Panc1 (cell line): Measurements from ENCODE around the gene PTPN22. TPM values are rescaled to one million over a fixed set of nuclear protein-coding genes. Genes with fewer than 3 reads are reported as not detected.

Experiments
- ATAC-seq: fragments of 200-7000 bp; cut with Tn5 transposase; 2 replicates; pipeline ENCODE4 v1.9.1; 2020; ENCODE audit warnings: mild to moderate bottlenecking, moderate library complexity
- BruUV-seq: library from RNA; stranded (reverse); fragments of 400-500 nt; replicated peaks from 2 replicates; lab custom pipeline; 2021; lab: Mats Ljungman, UMichigan
- CTCF ChIA-PET: fragments of 300-600 bp; sonication (Branson Sonifier 250); formaldehyde crosslinking; loops from one replicate; lab custom pipeline; 2022; ENCODE audit warnings: antibody characterized with exemption; lab: Charles Lee
- POLR2A ChIA-PET: fragments of 300-600 bp; sonication (Branson Sonifier 250); formaldehyde crosslinking; loops from one replicate; lab custom pipeline; 2022; ENCODE audit warnings: antibody characterized with exemption; lab: Charles Lee
- DNase-seq: peaks from one replicate; pipeline ENCODE4 v3.0.0-alpha.2; 2010; ENCODE audit warnings: low read depth, low spot score
- H3K27ac ChIP-seq: 2 replicates; pipeline ENCODE4 v1.5.1; 2011; ENCODE audit warnings: mild to moderate bottlenecking, low read length, inconsistent platforms
- H3K27me3 ChIP-seq: fragments of 200-500 bp; sonication (Bioruptor generic); 2 replicates; pipeline ENCODE4 v1.6.0; 2014; ENCODE audit warnings: low read length, inconsistent platforms; ENCODE audit not compliant: control insufficient read depth, insufficient read depth
- H3K36me3 ChIP-seq: fragments of 200-500 bp; sonication (Bioruptor generic); 2 replicates; pipeline ENCODE4 v1.5.1; 2014; ENCODE audit warnings: inconsistent platforms, mild to moderate bottlenecking, low read length, moderate library complexity; ENCODE audit not compliant: control insufficient read depth, insufficient read depth
- H3K4me1 ChIP-seq: 2 replicates; pipeline ENCODE4 v1.5.1; 2011; ENCODE audit warnings: inconsistent platforms, mild to moderate bottlenecking, low read length, moderate library complexity; ENCODE audit not compliant: control insufficient read depth, insufficient read depth
- H3K4me3 ChIP-seq, 2 experiments: 2 replicates each; pipeline ENCODE4 v1.5.1; 2011 to 2012; ENCODE audit warnings: low read depth in 2 of 2, low read length in 2 of 2, mild to moderate bottlenecking in 2 of 2, inconsistent platforms in 1 of 2, moderate library complexity in 1 of 2
- H3K9me3 ChIP-seq: fragments of 200-500 bp; sonication (Bioruptor generic); 2 replicates; pipeline ENCODE4 v1.5.1; 2014; ENCODE audit warnings: low read depth, mild to moderate bottlenecking, inconsistent platforms, low read length, moderate library complexity; ENCODE audit not compliant: control insufficient read depth, insufficient read depth
- CTCF ChIP-seq: fragments of 450-650 bp; IDR thresholded peaks from 2 replicates; pipeline ENCODE4 v1.5.1; 2017; ENCODE audit warnings: mild to moderate bottlenecking
- POLR2AphosphoS5 ChIP-seq: IDR thresholded peaks from 2 replicates; pipeline ENCODE4 v1.6.1; 2012; ENCODE audit warnings: mild to moderate bottlenecking, low read depth, low read length, moderate library complexity
- REST ChIP-seq, 2 experiments: IDR thresholded peaks; 2 replicates each; pipeline ENCODE4 v1.6.1; 2011 to 2012; ENCODE audit warnings: low read depth in 2 of 2, control low read depth in 1 of 2, low read length in 1 of 2, mild to moderate bottlenecking in 1 of 2, moderate library complexity in 1 of 2; ENCODE audit not compliant: insufficient read depth in 1 of 2
- SIN3A ChIP-seq: IDR thresholded peaks from 2 replicates; pipeline ENCODE4 v1.6.1; 2012; ENCODE audit warnings: low read depth, mild to moderate bottlenecking, low read length, moderate library complexity, borderline replicate concordance; ENCODE audit not compliant: insufficient read depth
- TCF7L2 ChIP-seq: IDR thresholded peaks from 2 replicates; pipeline ENCODE4 v1.6.1; 2011; ENCODE audit warnings: mild to moderate bottlenecking, low read depth, low read length, inconsistent platforms
- in situ Hi-C: cut with HindIII; loops from 2 replicates; pipeline ENCODE4 v1.10.0; 2016; ENCODE audit warnings: low sequenced_read_pairs, low pct_unique_long_range_greater_than_20kb
- intact Hi-C: fragments of 100-400 bp; cut with micrococcal nuclease; formaldehyde crosslinking; loops from one replicate; pipeline ENCODE4 v1.10.0; 2022; ENCODE audit not compliant: unreplicated experiment
- total RNA-seq: library from RNA; stranded (reverse); gene quantifications from one replicate; pipeline ENCODE4 v1.2.1, GENCODE V29; 2021; ENCODE audit not compliant: unreplicated experiment

PTPN22 gene
- total RNA-seq, 1 experiment from 2014 or later = not detected

DNA sequence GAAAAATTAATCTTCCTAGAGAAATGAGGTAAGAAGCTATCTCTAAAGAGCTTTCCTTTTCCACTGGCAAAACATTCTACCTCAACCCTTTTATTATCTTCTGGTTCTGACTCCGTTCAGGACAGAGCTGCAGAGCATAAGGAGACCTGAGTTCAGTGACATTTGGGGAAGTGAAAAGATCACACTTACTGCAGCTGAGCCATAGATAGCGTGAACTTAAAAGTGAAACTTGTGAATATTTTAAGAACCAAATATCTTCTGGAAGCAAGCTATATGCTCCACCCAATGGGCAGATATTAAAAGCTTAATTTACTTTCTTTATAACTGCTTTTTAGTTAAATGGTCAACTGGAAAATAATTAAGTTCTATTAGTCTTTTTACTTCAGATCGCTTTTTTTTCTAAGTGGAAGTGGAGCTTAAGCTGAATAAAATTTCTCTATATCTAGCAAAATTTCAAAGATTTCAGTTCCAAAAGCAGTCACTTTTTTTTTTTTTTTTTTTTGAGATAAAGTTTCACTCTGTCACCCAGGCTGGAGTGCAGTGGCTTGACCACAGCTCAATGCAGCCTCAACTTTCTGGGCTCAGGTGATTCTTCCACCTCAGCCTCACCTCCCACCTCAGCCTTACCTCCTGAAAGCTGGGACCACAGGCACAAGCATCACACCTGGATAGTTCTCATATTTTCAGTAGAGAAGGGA lies 11.9 kb downstream of the PTPN22 start:
- Histone ChIP-seq H3K9me3 (no peaks in the 10 kb centered on the region), H3K4me3 (no peak overlapping the region), H3K4me1 (no peaks in the 10 kb centered on the region), H3K27ac (no peak overlapping the region), H3K36me3 (no peaks in the 10 kb centered on the region), H3K27me3 (no peaks in the 10 kb centered on the region)
- in situ Hi-C loops (no loop called here), intact Hi-C loops (no loop called here)
- no peak for ATAC-seq
- no peak for TF ChIP-seq TCF7L2
- TF ChIP-seq SIN3A = no peak
- TF ChIP-seq REST (IDR thresholded peaks at IDR 0.05; ENCODE audit: insufficient read depth in 1 of 2, low read depth in 2 of 2, low read length in 1 of 2) = no peak
- DNase-seq = no peak
- BruUV-seq = no TSS peak
- POLR2A ChIA-PET = no interaction called here
- CTCF ChIA-PET = interaction anchor here (0.6 kb wide), 1 partner anchor 684 kb away, joined by 3 read pairs; no protein-coding TSS in a partner anchor

DNA sequence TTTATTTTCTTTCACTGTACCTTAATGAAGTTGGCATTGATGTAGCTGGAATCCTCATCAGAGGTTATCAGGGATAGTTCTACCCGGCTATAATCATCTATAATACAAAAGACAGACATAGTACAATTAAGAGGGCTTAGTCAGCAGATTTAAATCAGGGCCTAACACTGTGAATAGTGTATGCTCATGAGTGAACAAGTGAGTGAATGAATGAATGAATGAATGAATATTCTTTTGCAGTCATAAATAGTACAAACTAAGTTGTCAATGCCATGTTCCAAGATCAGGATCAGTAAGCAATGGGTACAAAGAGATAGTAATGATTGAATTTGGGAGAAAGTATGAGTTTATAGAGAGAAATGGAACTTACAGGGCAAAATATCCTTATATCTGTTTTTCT lies 12.5 kb downstream of the PTPN22 start:
- POLR2A ChIA-PET = no interaction called here
- no peak for ATAC-seq
- no peak for DNase-seq
- H3K9me3 ChIP-seq = no peaks in the 10 kb centered on the region
- no TSS peak for BruUV-seq
- in situ Hi-C loops = no loop called here
- CTCF ChIA-PET = no interaction called here
- H3K27ac ChIP-seq = no peak overlapping the region
- TF ChIP-seq CTCF (no peak), POLR2AphosphoS5 (no peak), SIN3A (no peak), TCF7L2 (no peak), REST (IDR thresholded peaks at IDR 0.05; ENCODE audit: insufficient read depth in 1 of 2, low read depth in 2 of 2, low read length in 1 of 2) (no peak)
- intact Hi-C loops = no loop called here
- H3K27me3 ChIP-seq = no peaks in the 10 kb centered on the region
- no peaks in the 10 kb centered on the region for H3K36me3 ChIP-seq
- no peaks in the 10 kb centered on the region for H3K4me1 ChIP-seq
- no peak overlapping the region for H3K4me3 ChIP-seq
